Measurements from ENCODE around the gene POLD3.

DNA sequence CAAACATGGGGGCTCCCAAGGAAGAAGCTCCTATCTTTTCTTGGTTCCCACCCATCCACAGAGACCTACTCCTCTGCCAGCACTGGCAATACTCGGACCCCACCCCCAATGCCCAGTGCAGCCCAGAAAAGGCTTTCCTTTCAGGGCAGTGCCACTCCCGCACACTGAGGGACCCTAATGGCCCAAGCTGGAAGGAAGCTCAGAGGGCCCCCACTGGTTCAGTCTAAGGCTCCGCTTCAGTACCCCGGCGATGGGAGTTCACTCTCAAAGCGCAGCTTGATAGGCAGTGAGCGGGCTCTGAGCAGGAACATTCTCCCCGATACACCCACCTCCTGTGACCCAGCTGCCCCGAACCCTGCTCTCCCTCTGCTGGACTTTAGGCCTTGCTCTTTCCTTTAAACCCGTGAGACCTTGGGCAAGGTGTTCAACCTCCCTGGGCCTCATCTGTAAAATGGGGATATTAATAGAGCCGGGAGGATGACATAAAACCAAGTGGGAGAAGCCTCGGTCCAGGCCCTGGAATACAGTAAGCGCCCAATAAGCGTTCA, 90.4 kb downstream of the POLD3 start:
- TF ChIP-seq, protein P1, sequence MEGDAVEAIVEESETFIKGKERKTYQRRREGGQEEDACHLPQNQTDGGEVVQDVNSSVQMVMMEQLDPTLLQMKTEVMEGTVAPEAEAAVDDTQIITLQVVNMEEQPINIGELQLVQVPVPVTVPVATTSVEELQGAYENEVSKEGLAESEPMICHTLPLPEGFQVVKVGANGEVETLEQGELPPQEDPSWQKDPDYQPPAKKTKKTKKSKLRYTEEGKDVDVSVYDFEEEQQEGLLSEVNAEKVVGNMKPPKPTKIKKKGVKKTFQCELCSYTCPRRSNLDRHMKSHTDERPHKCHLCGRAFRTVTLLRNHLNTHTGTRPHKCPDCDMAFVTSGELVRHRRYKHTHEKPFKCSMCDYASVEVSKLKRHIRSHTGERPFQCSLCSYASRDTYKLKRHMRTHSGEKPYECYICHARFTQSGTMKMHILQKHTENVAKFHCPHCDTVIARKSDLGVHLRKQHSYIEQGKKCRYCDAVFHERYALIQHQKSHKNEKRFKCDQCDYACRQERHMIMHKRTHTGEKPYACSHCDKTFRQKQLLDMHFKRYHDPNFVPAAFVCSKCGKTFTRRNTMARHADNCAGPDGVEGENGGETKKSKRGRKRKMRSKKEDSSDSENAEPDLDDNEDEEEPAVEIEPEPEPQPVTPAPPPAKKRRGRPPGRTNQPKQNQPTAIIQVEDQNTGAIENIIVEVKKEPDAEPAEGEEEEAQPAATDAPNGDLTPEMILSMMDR (IDR thresholded peaks at IDR 0.05) = no peak
- TF ChIP-seq POLR2A (IDR thresholded peaks at IDR 0.05) = no peak

Data from esophagus squamous epithelium (tissue), 4 donors.